Measurements from ENCODE around the gene TP53I13. TPM values are rescaled to one million over a fixed set of nuclear protein-coding genes. Genes with fewer than 3 reads are reported as not detected.

TP53I13 gene
- total RNA-seq, 1 donor from 2014 or later, result 62.7 TPM

- Histone ChIP-seq H3K4me1 (peaks cover 48% of the 10 kb centered on the region), H3K9me3 (no peaks in the 10 kb centered on the region), H3K27me3 (ENCODE audit: low read depth) (no peaks in the 10 kb centered on the region), H3K36me3 (peaks cover 22% of the 10 kb centered on the region), H3K4me3 (peak overlapping the region; percentile 81), H3K27ac (peak overlapping the region; percentile 88)
- ATAC-seq, result no peak
- no peak for TF ChIP-seq CTCF (IDR thresholded peaks at IDR 0.05)
- intact Hi-C loops (cut with DNase I), result no loop called here
- DNase-seq, result no peak
Measured at GRCh38 chr17:29569245-29569950, 897 bp downstream of the TP53I13 start.

- Histone ChIP-seq H3K9me3 (no peaks in the 10 kb centered on the region), H3K4me1 (peaks cover 37% of the 10 kb centered on the region), H3K36me3 (peaks cover 33% of the 10 kb centered on the region), H3K27me3 (ENCODE audit: low read depth) (no peaks in the 10 kb centered on the region), H3K4me3 (no peak overlapping the region), H3K27ac (no peak overlapping the region)
- DNase-seq (no peak), ATAC-seq (no peak)
- TF ChIP-seq CTCF (IDR thresholded peaks at IDR 0.05), result no peak
- intact Hi-C loops (cut with DNase I), result no loop called here
Measured at GRCh38 chr17:29570521-29570920, 2.0 kb downstream of the TP53I13 start.

DNA sequence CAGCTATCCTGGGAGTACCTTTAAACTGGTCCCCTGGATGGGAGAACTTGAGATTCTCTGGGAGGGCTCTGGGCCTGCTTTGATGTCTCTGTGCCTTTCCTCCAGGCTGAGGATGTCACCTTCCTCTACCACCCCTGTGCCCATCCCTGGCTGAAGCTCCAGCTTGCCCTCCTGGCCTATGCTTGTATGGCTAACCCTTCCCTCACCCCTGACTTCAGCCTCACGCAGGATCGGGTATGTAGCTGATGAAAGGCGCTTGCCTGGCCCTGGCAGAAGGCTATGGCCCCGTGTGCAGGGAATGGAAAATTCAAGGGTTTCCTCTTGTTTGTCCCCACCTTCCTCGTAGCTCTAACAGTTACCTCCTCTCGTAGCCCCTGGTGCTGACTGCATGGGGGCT is 3.0 kb downstream of the TP53I13 start:
- no peak for DNase-seq
- Histone ChIP-seq H3K4me1 (peaks cover 27% of the 10 kb centered on the region), H3K4me3 (no peak overlapping the region), H3K36me3 (peaks cover 43% of the 10 kb centered on the region), H3K27me3 (ENCODE audit: low read depth) (no peaks in the 10 kb centered on the region), H3K27ac (no peak overlapping the region), H3K9me3 (no peaks in the 10 kb centered on the region)
- intact Hi-C loops (cut with DNase I), result no loop called here
- TF ChIP-seq CTCF (IDR thresholded peaks at IDR 0.05), result no peak
- ATAC-seq, result no peak

GRCh38 chr17:29571883-29572681 is 3.6 kb downstream of the TP53I13 start:
- ATAC-seq (no peak), DNase-seq (no peak)
- peak overlapping the region; percentile 42 for H3K4me3 ChIP-seq

More at GRCh38 chr17:29571883-29572681, 3.6 kb downstream of the TP53I13 start:
- Histone ChIP-seq H3K27ac (no peak overlapping the region), H3K9me3 (no peaks in the 10 kb centered on the region), H3K4me1 (peaks cover 25% of the 10 kb centered on the region), H3K27me3 (ENCODE audit: low read depth) (no peaks in the 10 kb centered on the region), H3K36me3 (peaks cover 49% of the 10 kb centered on the region)
- intact Hi-C loops (cut with DNase I), result no loop called here
- no peak for TF ChIP-seq CTCF (IDR thresholded peaks at IDR 0.05)

Data from lower lobe of right lung (tissue), 2 donors.